Stomach (tissue), 4 donors: ENCODE data around the gene GARIN3.

Experiments
- POLR2A ChIP-seq, 4 donors: fragments of 450-650 bp; IDR thresholded peaks; one replicate each; pipeline ENCODE4 v1.6.1; 2016; ENCODE audit warnings: antibody characterized with exemption in 4 of 4, control low read depth in 2 of 4, mild to moderate bottlenecking in 1 of 4, moderate library complexity in 1 of 4
- TF ChIP-seq, protein P1 (sequence below), 7 experiments: fragments of 450-650 bp in 4 of 7; fragments of 200-600 bp in 3 of 7; sonication (generic) in 3 of 7; IDR thresholded peaks; one replicate each; pipeline ENCODE4 v1.5.1; 2016 to 2019; ENCODE audit warnings: antibody characterized with exemption in 7 of 7, control low read depth in 2 of 7, mild to moderate bottlenecking in 1 of 7

DNA sequence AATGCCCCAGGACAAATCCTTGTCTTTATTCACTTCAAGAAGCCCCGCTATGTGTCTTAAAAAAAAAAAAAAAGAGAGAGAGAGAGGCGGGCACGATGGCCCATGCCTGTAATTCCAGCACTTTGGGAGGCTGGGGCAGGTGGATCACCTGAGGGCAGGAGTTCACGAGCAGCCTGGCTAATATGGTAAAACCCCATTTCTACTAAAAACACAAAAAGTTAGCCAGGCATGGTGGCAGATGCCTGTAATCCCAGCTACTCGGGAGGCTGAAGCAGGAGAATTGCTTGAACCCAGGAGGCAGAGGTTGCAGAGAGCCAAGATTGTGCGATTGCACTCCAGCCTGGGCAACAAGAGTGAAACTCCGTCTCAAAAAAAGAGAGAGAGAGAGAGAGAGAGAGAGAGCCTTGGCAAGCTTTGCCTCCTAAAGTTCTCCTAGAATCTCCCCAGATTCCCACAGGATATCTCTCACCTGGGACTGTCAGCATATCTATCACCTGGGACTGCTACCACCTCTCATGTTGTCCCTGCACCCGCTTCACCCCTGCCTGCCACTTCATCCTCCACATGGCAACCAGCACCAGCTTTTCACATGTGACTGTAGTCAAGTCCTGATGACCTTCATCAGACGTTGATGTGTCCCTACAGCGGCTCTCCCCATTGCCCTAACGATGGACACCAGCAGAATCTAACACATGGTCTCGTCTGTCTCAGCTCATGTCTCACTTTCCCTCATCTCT lies 20.4 kb upstream of the GARIN3 start:
- no peak for TF ChIP-seq POLR2A (IDR thresholded peaks at IDR 0.05)
- TF ChIP-seq, protein P1, sequence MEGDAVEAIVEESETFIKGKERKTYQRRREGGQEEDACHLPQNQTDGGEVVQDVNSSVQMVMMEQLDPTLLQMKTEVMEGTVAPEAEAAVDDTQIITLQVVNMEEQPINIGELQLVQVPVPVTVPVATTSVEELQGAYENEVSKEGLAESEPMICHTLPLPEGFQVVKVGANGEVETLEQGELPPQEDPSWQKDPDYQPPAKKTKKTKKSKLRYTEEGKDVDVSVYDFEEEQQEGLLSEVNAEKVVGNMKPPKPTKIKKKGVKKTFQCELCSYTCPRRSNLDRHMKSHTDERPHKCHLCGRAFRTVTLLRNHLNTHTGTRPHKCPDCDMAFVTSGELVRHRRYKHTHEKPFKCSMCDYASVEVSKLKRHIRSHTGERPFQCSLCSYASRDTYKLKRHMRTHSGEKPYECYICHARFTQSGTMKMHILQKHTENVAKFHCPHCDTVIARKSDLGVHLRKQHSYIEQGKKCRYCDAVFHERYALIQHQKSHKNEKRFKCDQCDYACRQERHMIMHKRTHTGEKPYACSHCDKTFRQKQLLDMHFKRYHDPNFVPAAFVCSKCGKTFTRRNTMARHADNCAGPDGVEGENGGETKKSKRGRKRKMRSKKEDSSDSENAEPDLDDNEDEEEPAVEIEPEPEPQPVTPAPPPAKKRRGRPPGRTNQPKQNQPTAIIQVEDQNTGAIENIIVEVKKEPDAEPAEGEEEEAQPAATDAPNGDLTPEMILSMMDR (IDR thresholded peaks at IDR 0.05) = no peak
